Measurements from ENCODE around the gene RNF40. TPM values are rescaled to one million over a fixed set of nuclear protein-coding genes. Genes with fewer than 3 reads are reported as not detected.

RNF40 gene
- total and polyA plus RNA-seq, 4 donors: 25.9 to 55.4 (median 34.1) TPM

DNA sequence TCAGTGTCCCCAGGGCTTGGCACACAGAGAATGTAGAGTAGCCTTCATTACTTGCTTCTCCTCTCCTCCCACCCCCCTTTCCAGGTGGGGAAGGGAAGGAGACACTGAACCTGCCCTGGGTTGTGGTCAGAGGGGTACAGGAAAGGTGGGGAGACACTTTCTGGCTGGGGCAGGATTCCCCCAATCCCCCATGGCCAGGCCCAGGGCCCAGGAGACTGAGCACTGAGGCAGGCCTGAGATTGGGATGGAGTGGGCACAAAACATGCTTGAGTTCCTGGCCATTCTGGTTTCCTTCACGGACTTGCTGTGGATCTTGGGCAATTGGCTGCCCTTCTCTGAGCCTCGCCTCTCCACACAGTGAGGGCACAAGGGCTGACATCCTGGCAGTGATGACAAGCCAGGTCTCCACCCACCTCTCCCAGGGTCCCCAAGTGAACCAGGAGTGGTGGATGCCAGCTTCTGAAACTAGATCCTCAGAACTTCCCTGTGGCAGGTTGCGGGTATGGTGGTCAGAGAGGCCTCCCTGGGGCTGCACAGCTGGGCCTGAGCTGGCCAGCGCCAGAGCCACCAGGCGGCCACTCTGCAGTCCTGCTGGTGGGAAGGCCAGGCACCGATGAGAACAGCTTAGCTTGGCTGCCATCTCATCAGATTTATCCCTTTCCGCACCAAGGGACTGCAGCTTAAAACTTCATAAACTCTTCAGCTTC lies 15.6 kb downstream of the RNF40 start:
- Histone ChIP-seq H3K9ac (ENCODE audit: low read depth in 1 of 2, low read length in 2 of 2) (no peak overlapping the region), H3K36me3 (ENCODE audit: control insufficient read depth in 4 of 4, insufficient read depth in 3 of 4, low read depth in 1 of 4, low read length in 3 of 4) (peaks cover 2 to 24% (median 8%) of the 10 kb centered on the region in 4 donors), H3K4me1 (ENCODE audit: control insufficient read depth in 4 of 4, insufficient read depth in 4 of 4, low read length in 3 of 4) (peaks cover 2 to 14% (median 7%) of the 10 kb centered on the region in 4 donors), H3K27me3 (ENCODE audit: control insufficient read depth in 4 of 4, insufficient read depth in 4 of 4, low read length in 3 of 4) (no peaks in the 10 kb centered on the region), H3K4me3 (ENCODE audit: low read depth in 1 of 3, low read length in 3 of 3) (no peak overlapping the region), H3K9me3 (ENCODE audit: control insufficient read depth in 4 of 4, low read length in 3 of 4) (no peaks in the 10 kb centered on the region), H3K27ac (ENCODE audit: low read depth in 1 of 2, low read length in 2 of 2) (no peak overlapping the region)
- no peak for DNase-seq (ENCODE audit: low spot score)
- WGBS: 93% methylated on average over 7 of the region's 7 CpGs
- TF ChIP-seq NR2F2 (IDR thresholded peaks at IDR 0.05) (no peak), JUND (IDR thresholded peaks at IDR 0.05) (no peak), RXRA (IDR thresholded peaks at IDR 0.05) (no peak), RAD21 (IDR thresholded peaks at IDR 0.05) (no peak), TAF1 (conservative IDR thresholded peaks at IDR 0.05) (no peak)
- TF ChIP-seq, protein P1, sequence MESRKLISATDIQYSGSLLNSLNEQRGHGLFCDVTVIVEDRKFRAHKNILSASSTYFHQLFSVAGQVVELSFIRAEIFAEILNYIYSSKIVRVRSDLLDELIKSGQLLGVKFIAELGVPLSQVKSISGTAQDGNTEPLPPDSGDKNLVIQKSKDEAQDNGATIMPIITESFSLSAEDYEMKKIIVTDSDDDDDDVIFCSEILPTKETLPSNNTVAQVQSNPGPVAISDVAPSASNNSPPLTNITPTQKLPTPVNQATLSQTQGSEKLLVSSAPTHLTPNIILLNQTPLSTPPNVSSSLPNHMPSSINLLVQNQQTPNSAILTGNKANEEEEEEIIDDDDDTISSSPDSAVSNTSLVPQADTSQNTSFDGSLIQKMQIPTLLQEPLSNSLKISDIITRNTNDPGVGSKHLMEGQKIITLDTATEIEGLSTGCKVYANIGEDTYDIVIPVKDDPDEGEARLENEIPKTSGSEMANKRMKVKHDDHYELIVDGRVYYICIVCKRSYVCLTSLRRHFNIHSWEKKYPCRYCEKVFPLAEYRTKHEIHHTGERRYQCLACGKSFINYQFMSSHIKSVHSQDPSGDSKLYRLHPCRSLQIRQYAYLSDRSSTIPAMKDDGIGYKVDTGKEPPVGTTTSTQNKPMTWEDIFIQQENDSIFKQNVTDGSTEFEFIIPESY (IDR thresholded peaks at IDR 0.05): no peak
- TF ChIP-seq, protein P2, sequence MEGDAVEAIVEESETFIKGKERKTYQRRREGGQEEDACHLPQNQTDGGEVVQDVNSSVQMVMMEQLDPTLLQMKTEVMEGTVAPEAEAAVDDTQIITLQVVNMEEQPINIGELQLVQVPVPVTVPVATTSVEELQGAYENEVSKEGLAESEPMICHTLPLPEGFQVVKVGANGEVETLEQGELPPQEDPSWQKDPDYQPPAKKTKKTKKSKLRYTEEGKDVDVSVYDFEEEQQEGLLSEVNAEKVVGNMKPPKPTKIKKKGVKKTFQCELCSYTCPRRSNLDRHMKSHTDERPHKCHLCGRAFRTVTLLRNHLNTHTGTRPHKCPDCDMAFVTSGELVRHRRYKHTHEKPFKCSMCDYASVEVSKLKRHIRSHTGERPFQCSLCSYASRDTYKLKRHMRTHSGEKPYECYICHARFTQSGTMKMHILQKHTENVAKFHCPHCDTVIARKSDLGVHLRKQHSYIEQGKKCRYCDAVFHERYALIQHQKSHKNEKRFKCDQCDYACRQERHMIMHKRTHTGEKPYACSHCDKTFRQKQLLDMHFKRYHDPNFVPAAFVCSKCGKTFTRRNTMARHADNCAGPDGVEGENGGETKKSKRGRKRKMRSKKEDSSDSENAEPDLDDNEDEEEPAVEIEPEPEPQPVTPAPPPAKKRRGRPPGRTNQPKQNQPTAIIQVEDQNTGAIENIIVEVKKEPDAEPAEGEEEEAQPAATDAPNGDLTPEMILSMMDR (IDR thresholded peaks at IDR 0.05; ENCODE audit: low read depth, low read length, missing input control): no peak

DNA sequence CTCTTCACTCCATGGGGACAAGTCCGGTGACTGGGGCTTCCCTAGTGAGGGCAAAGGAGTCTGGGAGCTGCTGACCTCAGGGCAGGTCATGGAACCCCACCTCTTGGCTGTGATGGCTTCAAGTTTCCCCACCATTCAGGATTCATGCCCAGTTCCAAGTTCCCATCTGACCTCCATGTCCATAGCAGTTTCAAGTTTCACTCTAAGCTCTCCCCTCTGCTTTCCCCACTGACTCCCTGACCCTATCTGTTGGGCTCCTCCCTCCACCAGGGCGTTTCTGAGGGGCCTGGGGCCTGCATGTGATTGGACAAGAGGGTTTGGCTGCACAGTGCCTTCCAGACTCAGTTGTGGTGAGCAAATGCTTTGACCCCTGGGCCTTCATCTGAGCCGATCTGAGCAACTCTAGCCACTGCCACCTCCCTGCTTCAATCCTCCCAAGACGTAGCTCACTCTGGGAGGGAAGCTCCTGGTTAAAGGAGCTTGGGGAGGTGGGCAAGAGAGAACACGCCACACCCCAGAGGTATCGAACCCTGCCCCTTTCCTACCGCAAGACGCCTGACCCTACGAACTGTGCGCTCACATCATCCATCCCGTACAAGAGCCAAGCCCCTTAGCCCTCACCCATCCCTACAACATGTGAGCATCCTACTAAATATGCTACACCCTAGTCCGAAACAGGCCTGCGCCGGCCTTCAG lies 16.6 kb downstream of the RNF40 start:
- TF ChIP-seq RAD21 (IDR thresholded peaks at IDR 0.05) (no peak), FOXA2 (IDR thresholded peaks at IDR 0.05) (no peak), TAF1 (conservative IDR thresholded peaks at IDR 0.05) (no peak), SP1 (IDR thresholded peaks at IDR 0.05) (no peak), GABPA (IDR thresholded peaks at IDR 0.05 in 1 of 2, conservative IDR thresholded peaks at IDR 0.05 in 1 of 2) (no peak), EGR1 (IDR thresholded peaks at IDR 0.05; ENCODE audit: low read depth in 2 of 2) (no peak), HNF4A (conservative IDR thresholded peaks at IDR 0.05) (no peak), FOXA1 (IDR thresholded peaks at IDR 0.05) (no peak)
- TF ChIP-seq, protein P2 (IDR thresholded peaks at IDR 0.05; ENCODE audit: low read depth, low read length, missing input control): no peak
- TF ChIP-seq, protein P3, sequence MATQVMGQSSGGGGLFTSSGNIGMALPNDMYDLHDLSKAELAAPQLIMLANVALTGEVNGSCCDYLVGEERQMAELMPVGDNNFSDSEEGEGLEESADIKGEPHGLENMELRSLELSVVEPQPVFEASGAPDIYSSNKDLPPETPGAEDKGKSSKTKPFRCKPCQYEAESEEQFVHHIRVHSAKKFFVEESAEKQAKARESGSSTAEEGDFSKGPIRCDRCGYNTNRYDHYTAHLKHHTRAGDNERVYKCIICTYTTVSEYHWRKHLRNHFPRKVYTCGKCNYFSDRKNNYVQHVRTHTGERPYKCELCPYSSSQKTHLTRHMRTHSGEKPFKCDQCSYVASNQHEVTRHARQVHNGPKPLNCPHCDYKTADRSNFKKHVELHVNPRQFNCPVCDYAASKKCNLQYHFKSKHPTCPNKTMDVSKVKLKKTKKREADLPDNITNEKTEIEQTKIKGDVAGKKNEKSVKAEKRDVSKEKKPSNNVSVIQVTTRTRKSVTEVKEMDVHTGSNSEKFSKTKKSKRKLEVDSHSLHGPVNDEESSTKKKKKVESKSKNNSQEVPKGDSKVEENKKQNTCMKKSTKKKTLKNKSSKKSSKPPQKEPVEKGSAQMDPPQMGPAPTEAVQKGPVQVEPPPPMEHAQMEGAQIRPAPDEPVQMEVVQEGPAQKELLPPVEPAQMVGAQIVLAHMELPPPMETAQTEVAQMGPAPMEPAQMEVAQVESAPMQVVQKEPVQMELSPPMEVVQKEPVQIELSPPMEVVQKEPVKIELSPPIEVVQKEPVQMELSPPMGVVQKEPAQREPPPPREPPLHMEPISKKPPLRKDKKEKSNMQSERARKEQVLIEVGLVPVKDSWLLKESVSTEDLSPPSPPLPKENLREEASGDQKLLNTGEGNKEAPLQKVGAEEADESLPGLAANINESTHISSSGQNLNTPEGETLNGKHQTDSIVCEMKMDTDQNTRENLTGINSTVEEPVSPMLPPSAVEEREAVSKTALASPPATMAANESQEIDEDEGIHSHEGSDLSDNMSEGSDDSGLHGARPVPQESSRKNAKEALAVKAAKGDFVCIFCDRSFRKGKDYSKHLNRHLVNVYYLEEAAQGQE (IDR thresholded peaks at IDR 0.05): no peak
- TF ChIP-seq, protein P1 (IDR thresholded peaks at IDR 0.05): no peak
- WGBS: 91% methylated on average over 14 of the region's 14 CpGs
- no peak overlapping the region for H3K27ac ChIP-seq (ENCODE audit: low read depth in 1 of 2, low read length in 2 of 2)

More for the DNA sequence above, 16.6 kb downstream of the RNF40 start:
- no peak for DNase-seq (ENCODE audit: low spot score)
- Histone ChIP-seq H3K9ac (ENCODE audit: low read depth in 1 of 2, low read length in 2 of 2) (no peak overlapping the region), H3K4me3 (ENCODE audit: low read depth in 1 of 3, low read length in 3 of 3) (no peak overlapping the region), H3K27me3 (ENCODE audit: control insufficient read depth in 4 of 4, insufficient read depth in 4 of 4, low read length in 3 of 4) (no peaks in the 10 kb centered on the region), H3K4me1 (ENCODE audit: control insufficient read depth in 4 of 4, insufficient read depth in 4 of 4, low read length in 3 of 4) (peaks cover 2 to 14% (median 7%) of the 10 kb centered on the region in 4 donors), H3K36me3 (ENCODE audit: control insufficient read depth in 4 of 4, insufficient read depth in 3 of 4, low read depth in 1 of 4, low read length in 3 of 4) (peaks cover 3 to 22% (median 4%) of the 10 kb centered on the region in 4 donors), H3K9me3 (ENCODE audit: control insufficient read depth in 4 of 4, low read length in 3 of 4) (no peaks in the 10 kb centered on the region)
